Erythroblast (primary cell): ENCODE data around the gene SLA2.

ENCODE experiments used
- DNase-seq, 2 experiments: peaks; one replicate each; lab custom pipeline; 2025; lab: John Stamatoyannopoulos, UW
- GATA1 ChIP-seq: IDR thresholded peaks from 2 replicates; pipeline ENCODE4 v1.6.1; 2011; ENCODE audit warnings: low read depth, mild to moderate bottlenecking, control low read depth, low read length, moderate library complexity
- POLR2A ChIP-seq: IDR thresholded peaks from 2 replicates; pipeline ENCODE4 v1.6.1; 2011; ENCODE audit warnings: mild to moderate bottlenecking, low read length

The SLA2 gene

DNA sequence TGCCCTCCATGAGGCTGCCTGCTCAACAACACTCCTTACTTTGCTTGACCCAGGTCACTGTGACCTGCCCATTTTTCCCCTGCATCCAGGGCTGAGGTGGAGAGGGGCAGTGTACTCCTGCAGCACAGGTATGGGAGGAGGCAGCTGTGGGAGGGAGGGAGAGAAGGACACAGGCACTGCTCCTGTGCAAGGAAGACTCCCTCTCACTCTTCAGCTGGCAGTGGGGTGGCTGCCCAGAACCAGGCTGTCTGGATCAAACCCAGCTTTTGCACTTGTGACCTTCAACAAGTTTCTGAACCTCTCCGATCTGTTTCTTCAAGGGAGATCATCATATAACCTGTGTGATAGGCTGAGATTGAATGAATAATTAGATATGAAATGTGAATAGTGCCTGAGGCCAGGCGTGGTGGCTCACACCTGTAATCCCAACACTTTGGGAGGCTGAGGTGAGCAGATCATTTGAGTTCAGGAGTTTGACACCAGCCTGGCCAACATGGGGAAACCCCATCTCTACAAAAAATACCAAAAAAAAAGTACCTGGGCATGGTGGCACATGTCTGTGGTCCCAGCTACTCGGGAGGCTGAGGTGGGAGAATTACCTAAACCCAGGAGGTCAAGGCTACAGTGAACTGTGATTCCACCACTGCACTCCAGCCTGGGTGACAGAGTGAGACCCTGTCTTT lies 58.5 kb downstream of the SLA2 start:
- no peak for DNase-seq
- TF ChIP-seq GATA1, result no peak
- no peak for TF ChIP-seq POLR2A

- no peak for DNase-seq
- TF ChIP-seq GATA1 (no peak), POLR2A (no peak)
Measured at GRCh38 chr20:36585410-36586125, 60.4 kb downstream of the SLA2 start.

- TF ChIP-seq POLR2A, result no peak
- no peak for TF ChIP-seq GATA1
- DNase-seq, result no peak
Measured at GRCh38 chr20:36584018-36584481, 61.9 kb downstream of the SLA2 start.

GRCh38 chr20:36582821-36583220 lies 63.2 kb downstream of the SLA2 start:
- TF ChIP-seq GATA1 (no peak), POLR2A (no peak)
- DNase-seq, result no peak

- DNase-seq, result no peak
- TF ChIP-seq POLR2A, result no peak
- no peak for TF ChIP-seq GATA1
Measured at GRCh38 chr20:36582322-36582721, 63.7 kb downstream of the SLA2 start.

GRCh38 chr20:36579996-36580545 lies 65.9 kb downstream of the SLA2 start:
- no peak for DNase-seq
- TF ChIP-seq POLR2A, result no peak
- TF ChIP-seq GATA1, result no peak

GRCh38 chr20:36578356-36579041 lies 67.5 kb downstream of the SLA2 start:
- DNase-seq, result no peak
- TF ChIP-seq POLR2A (no peak), GATA1 (no peak)

DNA sequence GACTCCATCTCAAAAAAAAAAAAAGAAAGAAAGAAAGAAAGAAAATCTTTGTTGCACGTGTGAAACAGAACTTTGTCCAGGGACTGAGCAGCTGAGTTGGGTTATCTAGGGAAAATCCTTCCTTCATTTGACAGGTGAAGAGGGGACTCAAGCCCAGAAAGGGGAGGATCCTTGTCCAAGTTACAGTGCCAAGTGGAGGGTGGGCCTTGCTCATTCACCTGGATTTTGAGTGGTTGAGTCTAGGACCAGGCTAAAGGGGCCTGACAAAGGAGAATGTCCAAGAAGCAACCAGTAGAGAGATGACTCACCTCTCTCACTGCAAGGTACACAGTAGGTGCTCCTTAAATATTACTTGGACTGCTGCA lies 69.9 kb downstream of the SLA2 start:
- no peak for DNase-seq
- no peak for TF ChIP-seq POLR2A

GRCh38 chr20:36574366-36575135 lies 71.4 kb downstream of the SLA2 start:
- TF ChIP-seq POLR2A, result no peak
- TF ChIP-seq GATA1, result no peak
- DNase-seq, result peak; percentile 51 to 52

DNA sequence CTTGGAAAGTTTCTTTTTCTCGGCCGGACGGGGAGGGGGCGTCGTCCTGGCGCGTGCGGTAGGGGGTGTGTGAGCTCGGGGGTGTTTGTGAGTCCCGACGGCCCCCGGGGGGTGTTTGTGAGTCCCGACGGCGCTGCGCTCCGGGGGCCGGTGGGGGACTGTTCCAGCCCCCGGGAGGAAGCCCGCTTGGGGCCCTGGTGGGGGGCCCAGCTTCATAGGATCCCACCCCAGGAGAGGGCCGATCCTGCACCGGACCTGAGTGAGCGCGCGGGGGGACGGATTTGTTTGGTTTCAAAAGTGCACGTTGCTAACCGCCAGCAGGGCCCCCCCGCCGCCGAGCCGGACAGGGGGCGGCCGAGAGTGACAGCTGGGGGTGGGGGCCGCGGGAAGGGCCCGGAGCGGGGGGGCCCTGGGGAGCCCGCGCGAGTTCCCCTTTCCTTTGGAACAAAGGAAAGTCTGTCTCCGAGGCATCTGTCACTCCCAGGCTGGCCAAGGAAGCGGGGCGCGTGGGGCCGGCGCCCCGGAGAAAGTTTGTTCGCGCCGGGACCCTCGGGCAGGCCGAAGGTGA lies 72.1 kb downstream of the SLA2 start:
- TF ChIP-seq GATA1 (no peak), POLR2A (no peak)
- peak; percentile 30 to 44 for DNase-seq

DNA sequence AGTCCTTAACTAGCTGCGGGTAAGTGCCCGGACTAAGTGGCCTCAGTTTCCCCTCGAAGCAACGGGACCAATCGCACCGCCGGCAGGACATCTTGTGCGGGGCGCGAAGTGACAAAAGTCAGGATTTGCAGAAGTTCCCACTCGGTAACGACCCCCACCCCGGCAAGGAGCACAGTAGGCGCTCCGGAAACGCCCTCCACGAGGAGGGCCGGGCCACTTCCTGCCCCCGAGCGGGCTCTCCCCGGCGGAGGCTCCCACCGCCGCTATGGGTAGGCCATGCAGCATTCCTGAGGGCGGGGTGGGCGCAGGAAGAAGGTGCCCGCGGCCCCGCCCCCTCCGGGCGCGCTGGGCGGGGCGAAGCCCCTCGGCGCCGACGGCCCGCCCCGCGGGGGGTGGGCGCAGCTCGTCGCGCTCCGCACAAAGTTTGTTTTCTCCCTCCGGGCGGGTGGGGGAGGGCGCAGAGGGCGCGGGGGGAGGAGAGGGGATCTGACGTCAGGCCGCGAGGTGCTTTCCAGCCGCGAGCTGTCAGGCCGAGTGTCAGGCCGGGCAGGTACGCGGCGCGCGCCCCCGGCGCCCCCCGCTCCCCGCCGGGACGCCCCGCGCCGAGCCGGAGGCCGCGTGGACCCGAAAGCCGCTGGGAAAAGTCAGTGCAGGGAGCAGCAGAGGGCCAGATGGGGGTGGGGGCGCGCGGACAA lies 72.7 kb downstream of the SLA2 start, which contains the start of gene TGIF2:
TGIF2 (plus strand) TSS at position 495 of the 695 bp plus-strand sequence. CDS start 5,178 bp downstream, outside the sequence.
- DNase-seq, result peak; percentile 70 to 74
- TF ChIP-seq GATA1 (no peak), POLR2A (no peak)

GRCh38 chr20:36572701-36573102 lies 73.3 kb downstream of the SLA2 start:
- no peak for TF ChIP-seq POLR2A
- no peak for TF ChIP-seq GATA1
- peak; percentile 52 to 53 for DNase-seq
